ENCODE measurements around the gene DNAJC1. TPM values are rescaled to one million over a fixed set of nuclear protein-coding genes. Genes with fewer than 3 reads are reported as not detected.

DNAJC1 gene
- total RNA-seq, 1 donor from 2014 or later: 22.8 TPM

DNA sequence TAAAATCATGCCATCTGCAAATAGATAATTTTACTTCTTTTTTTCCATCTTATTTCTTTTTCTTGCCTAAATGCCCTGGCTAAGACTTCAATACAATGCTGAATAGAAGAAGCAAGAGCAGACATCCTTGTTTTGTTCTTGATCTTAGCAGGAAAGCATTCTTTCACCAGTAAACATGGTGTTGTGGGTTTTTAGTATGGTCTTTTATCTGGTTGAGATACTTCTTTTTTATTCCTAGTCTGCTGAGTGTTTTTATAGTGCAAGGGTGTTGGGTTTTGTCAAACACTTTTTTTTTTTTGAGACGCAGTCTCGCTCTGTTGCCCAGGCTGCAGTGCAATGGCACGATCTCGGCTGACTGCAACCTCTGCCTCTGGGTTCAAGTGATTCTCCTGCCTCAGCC, 232.3 kb downstream of the DNAJC1 start:
- H3K4me3 ChIP-seq (ENCODE audit: low read depth, low read length): no peak overlapping the region
- DNase-seq (ENCODE audit: low read depth): no peak
- TF ChIP-seq, protein P1, sequence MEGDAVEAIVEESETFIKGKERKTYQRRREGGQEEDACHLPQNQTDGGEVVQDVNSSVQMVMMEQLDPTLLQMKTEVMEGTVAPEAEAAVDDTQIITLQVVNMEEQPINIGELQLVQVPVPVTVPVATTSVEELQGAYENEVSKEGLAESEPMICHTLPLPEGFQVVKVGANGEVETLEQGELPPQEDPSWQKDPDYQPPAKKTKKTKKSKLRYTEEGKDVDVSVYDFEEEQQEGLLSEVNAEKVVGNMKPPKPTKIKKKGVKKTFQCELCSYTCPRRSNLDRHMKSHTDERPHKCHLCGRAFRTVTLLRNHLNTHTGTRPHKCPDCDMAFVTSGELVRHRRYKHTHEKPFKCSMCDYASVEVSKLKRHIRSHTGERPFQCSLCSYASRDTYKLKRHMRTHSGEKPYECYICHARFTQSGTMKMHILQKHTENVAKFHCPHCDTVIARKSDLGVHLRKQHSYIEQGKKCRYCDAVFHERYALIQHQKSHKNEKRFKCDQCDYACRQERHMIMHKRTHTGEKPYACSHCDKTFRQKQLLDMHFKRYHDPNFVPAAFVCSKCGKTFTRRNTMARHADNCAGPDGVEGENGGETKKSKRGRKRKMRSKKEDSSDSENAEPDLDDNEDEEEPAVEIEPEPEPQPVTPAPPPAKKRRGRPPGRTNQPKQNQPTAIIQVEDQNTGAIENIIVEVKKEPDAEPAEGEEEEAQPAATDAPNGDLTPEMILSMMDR (conservative IDR thresholded peaks at IDR 0.05; ENCODE audit: low read depth, low read length): no peak

DNA sequence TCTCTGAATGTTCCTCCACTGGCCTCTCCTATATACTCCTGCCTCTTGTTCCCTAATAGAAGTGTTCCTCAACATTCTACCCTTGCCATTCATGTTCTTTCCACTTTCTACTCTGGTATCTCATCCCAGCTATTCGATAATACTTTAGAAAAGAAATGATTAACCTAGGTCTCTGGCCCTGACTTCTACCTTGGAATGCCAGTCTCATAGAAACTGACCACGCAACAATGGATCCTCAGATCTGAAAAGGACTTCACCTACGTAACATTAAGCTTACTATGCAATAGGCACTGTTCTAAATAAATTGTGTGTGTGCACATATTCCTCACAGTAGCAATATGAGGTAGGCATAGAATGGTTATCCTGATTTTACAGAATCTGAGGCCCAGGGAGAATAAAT, 234.5 kb downstream of the DNAJC1 start:
- no peak overlapping the region for H3K4me3 ChIP-seq (ENCODE audit: low read depth, low read length)
- peak; percentile 15 for DNase-seq (ENCODE audit: low read depth)
- TF ChIP-seq, protein P1 (conservative IDR thresholded peaks at IDR 0.05; ENCODE audit: low read depth, low read length): no peak

DNA sequence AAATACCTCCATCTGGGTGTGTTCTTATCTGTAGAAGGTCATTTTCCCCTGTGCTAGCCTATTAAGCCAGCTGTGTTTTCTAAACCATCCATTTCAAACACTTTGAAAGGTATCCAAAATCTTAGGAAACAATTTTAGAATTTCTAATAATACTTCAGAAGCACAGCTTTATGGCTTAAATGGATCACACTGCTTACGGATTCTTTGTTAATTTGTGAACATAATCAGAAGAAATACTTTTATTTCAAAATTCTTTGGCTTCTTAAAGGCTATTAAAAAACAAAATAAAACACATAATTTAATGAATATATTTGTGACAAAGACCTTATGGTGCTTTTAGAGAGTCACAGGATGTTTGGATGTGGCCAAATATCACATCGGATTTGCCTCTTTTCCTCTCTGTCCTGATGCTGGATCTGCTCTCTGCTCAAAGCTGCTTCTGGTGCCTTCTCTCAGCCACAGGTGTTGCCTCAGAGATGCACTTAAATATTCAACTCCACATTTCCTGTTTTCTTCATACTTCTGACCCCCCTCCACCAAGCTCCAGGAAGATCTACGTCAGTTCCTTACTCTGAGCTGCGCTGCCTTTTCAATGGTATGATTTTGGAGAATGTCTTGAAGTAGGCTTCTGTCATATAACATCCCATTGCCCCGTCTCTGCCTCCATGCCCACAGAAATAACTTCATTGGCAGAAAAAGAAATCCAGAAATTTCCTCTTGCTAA, 238.9 kb downstream of the DNAJC1 start:
- TF ChIP-seq, protein P1 (conservative IDR thresholded peaks at IDR 0.05; ENCODE audit: low read depth, low read length): no peak
- no peak overlapping the region for H3K4me3 ChIP-seq (ENCODE audit: low read depth, low read length)
- no peak for DNase-seq (ENCODE audit: low read depth)

DNA sequence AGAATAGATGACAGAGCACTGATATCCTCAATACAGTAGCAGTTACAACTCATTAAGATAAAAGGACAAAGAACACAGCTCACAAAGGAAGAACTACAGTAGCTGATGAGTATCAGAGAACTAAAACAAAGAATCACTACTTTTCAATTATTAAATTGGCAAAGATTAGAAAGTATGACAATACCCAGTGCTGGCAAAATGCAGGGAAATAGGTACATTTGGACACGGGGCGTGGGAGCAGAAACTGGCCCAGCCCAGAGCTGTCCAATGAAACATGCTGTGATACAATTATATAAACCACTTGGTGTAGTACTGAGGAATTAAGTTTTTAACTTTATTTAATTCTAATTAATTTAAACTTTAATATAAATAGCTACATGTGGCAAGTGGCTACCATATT, 243.2 kb downstream of the DNAJC1 start:
- TF ChIP-seq, protein P1 (conservative IDR thresholded peaks at IDR 0.05; ENCODE audit: low read depth, low read length): no peak
- DNase-seq (ENCODE audit: low read depth): no peak
- H3K4me3 ChIP-seq (ENCODE audit: low read depth, low read length): no peak overlapping the region

DNA sequence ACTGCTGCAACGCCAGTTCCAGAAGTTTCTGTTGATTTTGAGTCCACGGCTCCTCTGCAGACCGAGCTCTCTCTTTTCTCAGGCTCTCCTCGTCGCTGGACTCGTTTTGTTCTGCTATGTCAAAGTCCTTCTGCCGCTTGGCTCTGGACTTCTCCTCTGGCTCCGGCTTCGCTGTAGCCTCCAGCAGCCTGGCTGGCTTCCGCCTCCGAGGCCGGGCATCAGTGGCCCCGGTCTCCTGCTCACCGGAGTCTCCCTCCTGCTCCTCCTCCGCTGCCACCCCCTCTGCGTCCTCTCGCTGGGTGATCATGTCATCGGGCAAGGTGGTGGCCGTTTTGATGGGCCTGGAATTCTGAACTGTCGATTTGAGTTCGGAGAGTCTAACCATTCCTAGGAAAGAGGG, 244.3 kb downstream of the DNAJC1 start:
- H3K4me3 ChIP-seq (ENCODE audit: low read depth, low read length): no peak overlapping the region
- no peak for DNase-seq (ENCODE audit: low read depth)
- TF ChIP-seq, protein P1 (conservative IDR thresholded peaks at IDR 0.05; ENCODE audit: low read depth, low read length): no peak

DNA sequence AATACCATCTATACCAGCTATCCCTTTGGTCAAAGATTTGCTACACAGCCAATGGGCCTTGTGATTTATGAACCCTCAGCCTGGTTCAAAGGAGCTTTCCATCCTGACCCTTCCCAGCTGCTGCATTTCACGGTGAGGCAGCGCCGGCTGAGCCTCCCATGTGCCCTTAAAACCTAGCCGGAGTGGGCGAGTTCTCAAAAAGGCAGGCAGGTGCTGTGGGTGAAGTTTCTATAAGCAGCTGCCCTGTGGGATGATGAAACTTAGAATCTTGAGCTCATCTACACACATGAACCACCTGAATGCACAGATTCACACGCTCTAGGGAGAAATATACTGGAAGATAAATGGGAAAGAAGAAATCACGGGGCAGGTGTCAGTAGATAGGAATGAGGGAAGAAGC, 244.8 kb downstream of the DNAJC1 start:
- no peak for DNase-seq (ENCODE audit: low read depth)
- no peak overlapping the region for H3K4me3 ChIP-seq (ENCODE audit: low read depth, low read length)
- TF ChIP-seq, protein P1 (conservative IDR thresholded peaks at IDR 0.05; ENCODE audit: low read depth, low read length): no peak

DNA sequence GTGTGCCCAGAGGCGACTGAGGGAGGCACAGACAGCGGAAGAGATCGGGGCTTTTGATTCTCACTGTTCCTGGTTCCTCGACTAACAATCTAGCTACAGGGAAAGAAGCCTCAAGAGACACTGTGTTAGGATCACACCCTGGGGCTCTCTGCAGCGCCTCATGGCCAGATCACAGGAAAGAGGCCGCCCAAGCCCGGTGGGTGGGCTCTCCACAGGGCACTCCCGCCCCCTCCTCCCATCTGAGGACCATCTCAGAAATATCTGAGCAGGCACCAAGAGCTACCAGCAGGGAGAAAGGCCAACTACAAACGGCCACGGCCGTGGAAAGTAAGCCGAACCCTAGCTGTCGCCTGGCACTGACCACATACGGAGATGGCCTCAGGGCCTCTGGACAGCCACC, 245.3 kb downstream of the DNAJC1 start:
- H3K4me3 ChIP-seq (ENCODE audit: low read depth, low read length): no peak overlapping the region
- TF ChIP-seq, protein P1 (conservative IDR thresholded peaks at IDR 0.05; ENCODE audit: low read depth, low read length): no peak
- DNase-seq (ENCODE audit: low read depth): no peak

All from epithelial cell of proximal tubule (primary cell).